Nephron progenitor cell (in vitro differentiated cells): Measurements from ENCODE around the gene PARP6.

Experiments
- DNase-seq: peaks from one replicate; pipeline ENCODE4 v3.0.0; 2021
- H3K27ac Mint-ChIP-seq: 2 replicates; pipeline ENCODE4 v1.8.0; 2021; ENCODE audit warnings: mild to moderate bottlenecking, moderate library complexity, mixed read lengths
- H3K27me3 Mint-ChIP-seq: 2 replicates; pipeline ENCODE4 v1.8.0; 2021; ENCODE audit warnings: mild to moderate bottlenecking, low read depth, mixed read lengths; ENCODE audit not compliant: poor library complexity
- H3K36me3 Mint-ChIP-seq: 2 replicates; pipeline ENCODE4 v1.8.0; 2021; ENCODE audit warnings: low read depth, mixed read lengths
- H3K4me1 Mint-ChIP-seq: 2 replicates; pipeline ENCODE4 v1.8.0; 2021; ENCODE audit warnings: mixed read lengths
- H3K4me3 Mint-ChIP-seq: 2 replicates; pipeline ENCODE4 v1.8.0; 2021; ENCODE audit warnings: mild to moderate bottlenecking, moderate library complexity, mixed read lengths
- H3K9me3 Mint-ChIP-seq: 2 replicates; pipeline ENCODE4 v1.8.0; 2021; ENCODE audit warnings: mild to moderate bottlenecking, moderate library complexity, mixed read lengths
- CTCF ChIP-seq: fragments of 200-600 bp; sonication (generic); IDR thresholded peaks from 2 replicates; pipeline ENCODE4 v1.5.0; 2021; ENCODE audit warnings: antibody characterized with exemption

Gene PARP6

GRCh38 chr15:72227720-72228119, 44.6 kb downstream of the PARP6 start:
- H3K4me3 Mint-ChIP-seq, result peak overlapping the region; percentile 100
- DNase-seq, result no peak
- H3K9me3 Mint-ChIP-seq, result no peaks in the 10 kb centered on the region
- peaks cover 6% of the 10 kb centered on the region for H3K27me3 Mint-ChIP-seq
- peaks cover 76% of the 10 kb centered on the region for H3K4me1 Mint-ChIP-seq
- peaks cover 28% of the 10 kb centered on the region for H3K36me3 Mint-ChIP-seq
- H3K27ac Mint-ChIP-seq, result peak overlapping the region; percentile 77
- TF ChIP-seq CTCF, result no peak

- no peaks in the 10 kb centered on the region for H3K9me3 Mint-ChIP-seq
Observed at GRCh38 chr15:72227192-72227586, 45.2 kb downstream of the PARP6 start.

GRCh38 chr15:72223278-72223677, 49.1 kb downstream of the PARP6 start:
- peak overlapping the region; percentile 15 for H3K27ac Mint-ChIP-seq
- peak overlapping the region; percentile 23 for H3K4me3 Mint-ChIP-seq
- DNase-seq, result no peak
- H3K36me3 Mint-ChIP-seq, result peaks cover 67% of the 10 kb centered on the region
- no peaks in the 10 kb centered on the region for H3K9me3 Mint-ChIP-seq
- TF ChIP-seq CTCF, result no peak
- H3K27me3 Mint-ChIP-seq, result no peaks in the 10 kb centered on the region
- peaks cover 85% of the 10 kb centered on the region for H3K4me1 Mint-ChIP-seq

More at GRCh38 chr15:72227192-72227586, 45.2 kb downstream of the PARP6 start:
- Mint-ChIP-seq H3K27me3 (peaks cover 6% of the 10 kb centered on the region), H3K36me3 (peaks cover 31% of the 10 kb centered on the region), H3K27ac (peak overlapping the region; percentile 10), H3K4me3 (peak overlapping the region; percentile 100), H3K4me1 (peaks cover 76% of the 10 kb centered on the region)
- DNase-seq, result no peak
- TF ChIP-seq CTCF, result no peak

GRCh38 chr15:72222393-72222792, 50.0 kb downstream of the PARP6 start:
- no peak for DNase-seq
- no peak for TF ChIP-seq CTCF
- H3K27me3 Mint-ChIP-seq, result no peaks in the 10 kb centered on the region
- H3K27ac Mint-ChIP-seq, result peak overlapping the region; percentile 88
- H3K4me1 Mint-ChIP-seq, result peaks cover 76% of the 10 kb centered on the region
- H3K4me3 Mint-ChIP-seq, result peak overlapping the region; percentile 57
- no peaks in the 10 kb centered on the region for H3K9me3 Mint-ChIP-seq
- H3K36me3 Mint-ChIP-seq, result peaks cover 76% of the 10 kb centered on the region

GRCh38 chr15:72220687-72221086, 51.7 kb downstream of the PARP6 start:
- H3K27ac Mint-ChIP-seq, result peak overlapping the region; percentile 93
- H3K4me3 Mint-ChIP-seq, result no peak overlapping the region

More at GRCh38 chr15:72220687-72221086, 51.7 kb downstream of the PARP6 start:
- no peaks in the 10 kb centered on the region for H3K9me3 Mint-ChIP-seq
- H3K36me3 Mint-ChIP-seq, result peaks cover 84% of the 10 kb centered on the region
- TF ChIP-seq CTCF, result no peak
- H3K27me3 Mint-ChIP-seq, result no peaks in the 10 kb centered on the region
- DNase-seq, result no peak
- peaks cover 61% of the 10 kb centered on the region for H3K4me1 Mint-ChIP-seq
